Heart left ventricle (tissue), 13 donors: ENCODE data around the gene ICAM5.

Source experiments
- POLR2A ChIP-seq, 2 donors: fragments of 450-650 bp; IDR thresholded peaks; one replicate each; pipeline ENCODE4 v1.6.1; 2017; ENCODE audit warnings: antibody characterized with exemption in 2 of 2, mild to moderate bottlenecking in 2 of 2, moderate library complexity in 2 of 2
- TF ChIP-seq, protein P1 (sequence below), 12 donors: fragments of 200-600 bp; sonication (generic) in 4 of 12; IDR thresholded peaks; one replicate each; pipeline versions ENCODE4 v1.5.0 to v1.8.0; 2018 to 2022; ENCODE audit warnings: antibody characterized with exemption in 12 of 12, mild to moderate bottlenecking in 5 of 12
- donor health status: ischemic (EF 13 %, LVEDD 7.1; RV severe dilation, severe dysfunction).
- donor health status: DM: no; HTN: yes; CAD: no.
- donor health status: DM: no; HTN: no; CAD: no.
- donor health status: ischemic (EF 25% LVEDD 6.9; RV normal size, moderate dysfunction).
- donor health status: ischemic (EF 25% LVEDD 5.7; RV mildly dilated, moderate dysfunction).
- donor health status: ischemic (EF 35%, LVEDD 5.7; RV mildly dilated, moderate dysfunction).
- donor health status: nonischemic (EF 11% LVEDD 7.7; RV severe dilation, severe dysfunction).
- donor health status: DM: yes; HTN: yes; CAD: no.
- donor health status: PGD.
- donor health status: ischemic (EF 29% LVEDD 5.4; RV normal size, mild dysfunction).
- donor health status: nonischemic (EF 23%, LVEDD 6.1; RV moderate dilation, normal function).

DNA sequence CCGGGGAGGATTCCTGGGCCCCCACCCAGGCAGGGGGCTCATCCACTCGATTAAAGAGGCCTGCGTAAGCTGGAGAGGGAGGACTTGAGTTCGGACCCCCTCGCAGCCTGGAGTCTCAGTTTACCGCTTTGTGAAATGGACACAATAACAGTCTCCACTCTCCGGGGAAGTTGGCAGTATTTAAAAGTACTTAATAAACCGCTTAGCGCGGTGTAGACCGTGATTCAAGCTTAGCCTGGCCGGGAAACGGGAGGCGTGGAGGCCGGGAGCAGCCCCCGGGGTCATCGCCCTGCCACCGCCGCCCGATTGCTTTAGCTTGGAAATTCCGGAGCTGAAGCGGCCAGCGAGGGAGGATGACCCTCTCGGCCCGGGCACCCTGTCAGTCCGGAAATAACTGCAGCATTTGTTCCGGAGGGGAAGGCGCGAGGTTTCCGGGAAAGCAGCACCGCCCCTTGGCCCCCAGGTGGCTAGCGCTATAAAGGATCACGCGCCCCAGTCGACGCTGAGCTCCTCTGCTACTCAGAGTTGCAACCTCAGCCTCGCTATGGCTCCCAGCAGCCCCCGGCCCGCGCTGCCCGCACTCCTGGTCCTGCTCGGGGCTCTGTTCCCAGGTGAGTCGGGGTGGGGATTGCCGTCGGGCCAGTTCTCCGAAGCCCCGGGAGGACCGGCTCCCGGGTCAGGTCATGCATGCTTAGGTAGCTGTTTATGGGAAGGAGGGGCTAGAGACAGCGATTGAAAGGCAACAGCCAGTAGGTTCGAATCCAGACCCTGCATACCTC is 18.9 kb upstream of the ICAM5 start, which contains the start of gene ICAM1:
- TF ChIP-seq, protein P1, sequence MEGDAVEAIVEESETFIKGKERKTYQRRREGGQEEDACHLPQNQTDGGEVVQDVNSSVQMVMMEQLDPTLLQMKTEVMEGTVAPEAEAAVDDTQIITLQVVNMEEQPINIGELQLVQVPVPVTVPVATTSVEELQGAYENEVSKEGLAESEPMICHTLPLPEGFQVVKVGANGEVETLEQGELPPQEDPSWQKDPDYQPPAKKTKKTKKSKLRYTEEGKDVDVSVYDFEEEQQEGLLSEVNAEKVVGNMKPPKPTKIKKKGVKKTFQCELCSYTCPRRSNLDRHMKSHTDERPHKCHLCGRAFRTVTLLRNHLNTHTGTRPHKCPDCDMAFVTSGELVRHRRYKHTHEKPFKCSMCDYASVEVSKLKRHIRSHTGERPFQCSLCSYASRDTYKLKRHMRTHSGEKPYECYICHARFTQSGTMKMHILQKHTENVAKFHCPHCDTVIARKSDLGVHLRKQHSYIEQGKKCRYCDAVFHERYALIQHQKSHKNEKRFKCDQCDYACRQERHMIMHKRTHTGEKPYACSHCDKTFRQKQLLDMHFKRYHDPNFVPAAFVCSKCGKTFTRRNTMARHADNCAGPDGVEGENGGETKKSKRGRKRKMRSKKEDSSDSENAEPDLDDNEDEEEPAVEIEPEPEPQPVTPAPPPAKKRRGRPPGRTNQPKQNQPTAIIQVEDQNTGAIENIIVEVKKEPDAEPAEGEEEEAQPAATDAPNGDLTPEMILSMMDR (IDR thresholded peaks at IDR 0.05): peak in 2 of 12 donors; percentile 9 to 24
- TF ChIP-seq POLR2A (IDR thresholded peaks at IDR 0.05): peak in 1 of 2 donors; percentile 62
